Spleen (tissue), 11 donors: ENCODE results near the gene BNC2. TPM values are rescaled to one million over a fixed set of nuclear protein-coding genes. Genes with fewer than 3 reads are reported as not detected.

Experiments used
- DNase-seq: peaks from one replicate; pipeline ENCODE4 v3.0.0-alpha.2; 2020
- H3K27ac ChIP-seq, 8 donors: fragments of 200-600 bp; sonication (generic) in 7 of 8; 1 replicate in 4 of 8; 2 replicates in 4 of 8; pipeline versions ENCODE4 v1.5.0 to v1.8.0; 2016 to 2021; ENCODE audit warnings: inconsistent platforms in 4 of 8, mild to moderate bottlenecking in 4 of 8, moderate library complexity in 1 of 8
- H3K27me3 ChIP-seq, 7 donors: fragments of 200-600 bp; sonication (generic) in 6 of 7; replicated peaks in 1 of 7; 1 replicate in 4 of 7; 2 replicates in 3 of 7; pipeline versions ENCODE4 v1.5.0 to v1.8.0; 2016 to 2021; ENCODE audit warnings: inconsistent platforms in 3 of 7, mild to moderate bottlenecking in 1 of 7
- H3K36me3 ChIP-seq, 6 donors: fragments of 200-600 bp; sonication (generic) in 5 of 6; 1 replicate in 4 of 6; 2 replicates in 2 of 6; pipeline versions ENCODE4 v1.5.0 to v1.8.0; 2016 to 2021; ENCODE audit warnings: inconsistent platforms in 2 of 6
- H3K4me1 ChIP-seq, 6 donors: fragments of 200-600 bp; sonication (generic) in 5 of 6; 1 replicate in 3 of 6; 2 replicates in 3 of 6; pipeline versions ENCODE4 v1.5.0 to v1.8.0; 2016 to 2021; ENCODE audit warnings: inconsistent platforms in 3 of 6
- H3K4me3 ChIP-seq, 8 donors: fragments of 200-600 bp; sonication (generic) in 7 of 8; 1 replicate in 4 of 8; 2 replicates in 4 of 8; pipeline versions ENCODE4 v1.5.0 to v1.8.0; 2016 to 2021; ENCODE audit warnings: inconsistent platforms in 4 of 8, mild to moderate bottlenecking in 4 of 8, moderate library complexity in 2 of 8
- H3K9me3 ChIP-seq, 8 donors: fragments of 200-600 bp; sonication (generic) in 7 of 8; 1 replicate in 4 of 8; 2 replicates in 4 of 8; pipeline versions ENCODE4 v1.5.0 to v1.8.0; 2016 to 2021; ENCODE audit warnings: inconsistent platforms in 4 of 8
- CTCF ChIP-seq, 11 experiments: fragments of 200-600 bp in 7 of 11; fragments of 450-650 bp in 4 of 11; sonication (generic) in 4 of 11; IDR thresholded peaks in 8 of 11; conservative IDR thresholded peaks in 3 of 11; 1 replicate in 7 of 11; 2 replicates in 4 of 11; pipeline versions ENCODE4 v1.4.0 to v1.8.0; 2016 to 2021; ENCODE audit warnings: antibody characterized with exemption in 11 of 11, inconsistent platforms in 4 of 11, mild to moderate bottlenecking in 1 of 11
- POLR2A ChIP-seq, 3 donors: fragments of 450-650 bp; IDR thresholded peaks; one replicate each; pipeline ENCODE4 v1.5.1; 2017; ENCODE audit warnings: antibody characterized with exemption in 3 of 3, mild to moderate bottlenecking in 1 of 3
- POLR2AphosphoS5 ChIP-seq, 3 donors: sonication (generic); formaldehyde crosslinking; IDR thresholded peaks; one replicate each; pipeline ENCODE4 v1.5.1; 2017; ENCODE audit warnings: antibody characterized with exemption in 3 of 3
- WGBS, 5 donors: extraction: QIAGEN DNeasy Blood & Tissue Kit in 3 of 5; methylation state at CpG; one replicate each; pipeline versions ENCODE4 v1.1.5 to v1.1.7; 2013 to 2018; 5-methylcytosine and 5-hydroxymethylcytosine counted together
- intact Hi-C: fragments of 100-400 bp; cut with DNase I; formaldehyde crosslinking; loops from one replicate; pipeline ENCODE4 v1.15.0; 2023; ENCODE audit warnings: low total_unique reads
- polyA plus RNA-seq, 3 donors: library from polyadenylated mRNA; stranded (reverse); fragments of 200-250 nt; gene quantifications; one replicate each; pipeline ENCODE4 v1.2.1, GENCODE V29; 2013
- total RNA-seq, 7 donors: library from RNA; depleted of rRNA in 3 of 7; stranded (reverse); fragments of >200 nt in 3 of 7; fragmentation: NEBNext Ultra II Directional in 4 of 7; extraction: Animal tissue kit (Norgen Biotek cat#: 25700) in 4 of 7; gene quantifications; one replicate each; pipeline versions ENCODE4 v1.1.0 to v1.2.1, GENCODE V29; 2016 to 2021
- donor health status: healthy with polysubstance abuse.
- donor health status: DM: no; HTN: no; CAD: no; lungs with moderate emphysema.
- donor health status: DM: no; HTN: no; CAD: no.
- donor health status: Bipolar disorder and iron deficiency.
- donor health status: healthy.
- donor health status: DM: no; HTN: no; CAD: no.
- donor health status: DM: yes; HTN: yes; CAD: no.

The BNC2 gene
- total and polyA plus RNA-seq, 10 donors, result 0.07 to 4.3 (median 1.3) TPM

GRCh38 chr9:16727452-16728136, 142.9 kb downstream of the BNC2 start:
- no peaks in the 10 kb centered on the region for H3K36me3 ChIP-seq
- peak overlapping the region in 7 of 8 donors; percentile 6 to 63 (median 30) for H3K4me3 ChIP-seq
- TF ChIP-seq POLR2A (IDR thresholded peaks at IDR 0.05) (no peak), POLR2AphosphoS5 (IDR thresholded peaks at IDR 0.05) (no peak), CTCF (IDR thresholded peaks at IDR 0.05 in 8 of 11, conservative IDR thresholded peaks at IDR 0.05 in 3 of 11) (no peak)
- peak overlapping the region in 1 of 8 donors; percentile 30 for H3K27ac ChIP-seq
- H3K9me3 ChIP-seq, result no peaks in the 10 kb centered on the region
- DNase-seq, result no peak
- H3K4me1 ChIP-seq, result peaks cover 0 to 14% (median 5%) of the 10 kb centered on the region in 6 donors
- 50 to 57% (median 53%) methylated on average over 7 of the region's 7 CpGs for WGBS, 5 donors
- intact Hi-C loops, result no loop called here
- H3K27me3 ChIP-seq, result peaks cover 0 to 59% (median 34%) of the 10 kb centered on the region in 7 donors

DNA sequence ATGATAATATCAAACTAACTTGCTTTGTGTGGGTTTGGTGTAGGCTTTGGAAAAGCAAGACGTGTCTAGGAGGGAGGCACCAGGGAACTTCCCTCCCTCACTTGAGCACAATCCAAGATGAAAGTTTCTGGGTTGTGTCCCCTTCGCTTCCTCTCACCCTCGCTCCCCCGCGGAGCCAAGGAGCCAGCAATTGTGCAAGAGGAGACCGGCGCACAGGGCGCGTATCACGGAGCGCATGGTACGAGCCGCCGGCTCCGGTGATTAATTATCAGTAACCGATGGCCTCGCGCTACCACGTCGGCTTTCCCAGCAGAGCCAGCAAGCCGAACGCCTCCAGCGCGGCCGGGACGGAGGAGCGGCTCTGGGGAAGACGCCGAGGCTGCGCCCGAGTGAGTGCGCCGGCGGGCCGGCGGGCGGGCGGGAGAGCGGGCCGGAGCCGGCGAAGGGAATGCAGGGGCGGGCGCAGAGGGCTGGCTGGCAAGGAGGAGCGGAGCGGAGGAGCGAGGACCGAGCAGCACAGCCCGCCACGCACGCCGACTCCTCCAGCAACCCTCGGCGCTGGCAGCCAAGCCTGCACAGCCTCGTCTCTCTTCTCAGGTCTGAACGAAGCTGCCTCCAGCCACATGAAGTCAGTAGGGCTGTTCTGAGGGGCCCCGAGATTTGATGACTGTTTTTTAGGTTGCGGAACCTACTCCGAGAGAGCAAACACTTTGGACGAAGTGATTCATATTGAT, 143.6 kb downstream of the BNC2 start:
- intact Hi-C loops, result no loop called here

GRCh38 chr9:16726029-16726428, 144.4 kb downstream of the BNC2 start:
- Histone ChIP-seq H3K9me3 (no peaks in the 10 kb centered on the region), H3K4me1 (peaks cover 0 to 14% (median 5%) of the 10 kb centered on the region in 6 donors), H3K36me3 (no peaks in the 10 kb centered on the region), H3K27me3 (peaks cover 0 to 59% (median 34%) of the 10 kb centered on the region in 7 donors), H3K27ac (no peak overlapping the region), H3K4me3 (no peak overlapping the region)
- intact Hi-C loops, result no loop called here
- DNase-seq, result no peak
- 61 to 67% (median 63%) methylated on average over 7 of the region's 7 CpGs for whole genome bisulfite sequencing, 5 donors
- TF ChIP-seq POLR2AphosphoS5 (IDR thresholded peaks at IDR 0.05) (no peak), POLR2A (IDR thresholded peaks at IDR 0.05) (no peak), CTCF (IDR thresholded peaks at IDR 0.05 in 8 of 11, conservative IDR thresholded peaks at IDR 0.05 in 3 of 11) (no peak)

More for the DNA sequence above, 143.6 kb downstream of the BNC2 start:
- H3K4me3 ChIP-seq, result peak overlapping the region; percentile 6 to 63 (median 32)
- H3K27ac ChIP-seq, result peak overlapping the region in 1 of 8 donors; percentile 30
- TF ChIP-seq POLR2A (IDR thresholded peaks at IDR 0.05), result no peak
- TF ChIP-seq POLR2AphosphoS5 (IDR thresholded peaks at IDR 0.05), result peak in 2 of 3 donors; percentile 24 to 58
- no peak for TF ChIP-seq CTCF (IDR thresholded peaks at IDR 0.05 in 8 of 11, conservative IDR thresholded peaks at IDR 0.05 in 3 of 11)
- WGBS, 5 donors, result 2 to 4% (median 2%) methylated on average over 14 to 60 of the region's 60 CpGs
- peak; percentile 78 for DNase-seq
- H3K9me3 ChIP-seq, result no peaks in the 10 kb centered on the region
- H3K4me1 ChIP-seq, result peaks cover 0 to 14% (median 5%) of the 10 kb centered on the region in 6 donors
- H3K27me3 ChIP-seq, result peaks cover 0 to 59% (median 34%) of the 10 kb centered on the region in 7 donors
- no peaks in the 10 kb centered on the region for H3K36me3 ChIP-seq

GRCh38 chr9:16725066-16725465, 145.4 kb downstream of the BNC2 start:
- Histone ChIP-seq H3K27me3 (peaks cover 0 to 57% (median 34%) of the 10 kb centered on the region in 7 donors), H3K4me3 (no peak overlapping the region), H3K36me3 (no peaks in the 10 kb centered on the region), H3K4me1 (peaks cover 0 to 14% (median 5%) of the 10 kb centered on the region in 6 donors), H3K9me3 (no peaks in the 10 kb centered on the region), H3K27ac (no peak overlapping the region)
- intact Hi-C loops, result no loop called here
- TF ChIP-seq CTCF (IDR thresholded peaks at IDR 0.05 in 8 of 11, conservative IDR thresholded peaks at IDR 0.05 in 3 of 11) (no peak), POLR2AphosphoS5 (IDR thresholded peaks at IDR 0.05) (no peak), POLR2A (IDR thresholded peaks at IDR 0.05) (no peak)
- 79 to 83% (median 81%) methylated on average over 3 of the region's 3 CpGs for WGBS, 5 donors
- DNase-seq, result no peak
